Suprapubic skin (tissue), 4 donors: ENCODE measurements around the gene C14orf93. TPM values are rescaled to one million over a fixed set of nuclear protein-coding genes. Genes with fewer than 3 reads are reported as not detected.

Experiments
- DNase-seq, 2 donors: peaks; one replicate each; pipeline ENCODE4 v3.0.0-alpha.2; 2019; ENCODE audit warnings: low spot score in 2 of 2
- H3K27ac ChIP-seq: fragments of 200-600 bp; sonication (generic); one replicate; pipeline ENCODE4 v1.5.1; 2019
- H3K27me3 ChIP-seq: fragments of 200-600 bp; sonication (generic); one replicate; pipeline ENCODE4 v1.5.1; 2019
- H3K36me3 ChIP-seq: fragments of 200-600 bp; sonication (generic); one replicate; pipeline ENCODE4 v1.5.1; 2019
- H3K4me1 ChIP-seq: fragments of 200-600 bp; sonication (generic); one replicate; pipeline ENCODE4 v1.5.1; 2019
- H3K4me3 ChIP-seq: fragments of 200-600 bp; sonication (generic); one replicate; pipeline ENCODE4 v1.5.1; 2019; ENCODE audit warnings: mild to moderate bottlenecking
- H3K9me3 ChIP-seq: fragments of 200-600 bp; sonication (generic); one replicate; pipeline ENCODE4 v1.5.1; 2019
- CTCF ChIP-seq, 2 donors: fragments of 200-600 bp in 1 of 2; fragments of 450-650 bp in 1 of 2; sonication (generic) in 1 of 2; IDR thresholded peaks; one replicate each; pipeline ENCODE4 v1.5.1; 2016 to 2019; ENCODE audit warnings: antibody characterized with exemption in 2 of 2, mild to moderate bottlenecking in 1 of 2, moderate library complexity in 1 of 2
- EP300 ChIP-seq: sonication (generic); formaldehyde crosslinking; IDR thresholded peaks from one replicate; pipeline ENCODE4 v1.6.1; 2017; ENCODE audit warnings: antibody characterized with exemption
- POLR2A ChIP-seq, 2 donors: fragments of 450-650 bp; IDR thresholded peaks; one replicate each; pipeline ENCODE4 v1.6.1; 2017; ENCODE audit warnings: antibody characterized with exemption in 2 of 2, mild to moderate bottlenecking in 2 of 2, moderate library complexity in 2 of 2
- POLR2AphosphoS5 ChIP-seq, 3 donors: sonication (generic); formaldehyde crosslinking; IDR thresholded peaks; one replicate each; pipeline ENCODE4 v1.6.1; 2017; ENCODE audit warnings: antibody characterized with exemption in 3 of 3
- WGBS: methylation state at CpG from one replicate; pipeline ENCODE4 v1.1.5; 2018; 5-methylcytosine and 5-hydroxymethylcytosine counted together
- total RNA-seq, 4 donors: library from RNA; depleted of rRNA; stranded (reverse); fragments of >200 nt; gene quantifications; one replicate each; pipeline ENCODE4 v1.1.0, GENCODE V29; 2016

Gene C14orf93
- total RNA-seq, 4 donors from 2014 or later = 19.1 to 32.9 (median 24.3) TPM

DNA sequence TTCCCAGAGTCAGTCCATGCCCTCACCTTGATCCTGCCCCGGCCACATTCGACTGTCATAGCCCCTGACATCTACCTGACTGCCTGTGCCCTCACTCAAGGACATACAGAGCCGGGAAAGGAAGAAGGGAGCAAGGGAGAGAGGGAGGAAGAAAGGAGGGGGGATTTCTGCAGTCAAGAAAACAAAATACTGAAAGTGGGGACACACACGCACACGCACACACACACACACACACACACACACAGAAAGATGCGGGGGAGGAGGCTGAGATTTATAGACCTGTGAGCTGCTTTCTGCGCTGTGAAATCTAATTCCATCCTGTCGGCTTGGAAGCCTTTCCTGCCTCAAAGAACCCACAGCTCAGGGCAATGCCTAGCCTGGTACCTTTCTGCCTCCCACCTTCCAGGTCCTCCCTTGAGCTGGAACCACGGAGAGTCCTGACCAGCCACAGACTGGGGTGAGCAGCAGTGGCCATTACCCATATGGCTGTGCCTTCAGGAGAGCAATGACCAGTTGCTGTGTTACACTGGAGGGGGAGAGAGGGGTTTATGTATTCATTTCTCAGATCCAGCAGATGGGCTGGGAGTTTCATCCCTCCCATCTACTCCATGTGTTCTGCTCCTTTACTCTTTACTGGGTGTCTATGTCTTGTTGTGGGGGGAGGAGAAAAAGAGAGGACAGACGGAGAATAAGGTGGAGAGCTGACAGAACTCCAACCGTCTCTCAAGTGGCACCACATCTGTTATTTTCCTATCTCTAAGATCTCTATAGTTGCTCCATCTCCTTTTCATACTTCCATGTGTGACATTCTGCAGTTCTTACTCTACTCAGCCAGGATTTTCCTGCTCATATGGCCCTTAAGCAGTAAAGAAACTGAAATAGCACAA is 12.9 kb downstream of the C14orf93 start:
- 79% methylated on average over 11 of the region's 11 CpGs for WGBS
- no peak overlapping the region for H3K4me3 ChIP-seq
- peaks cover 13% of the 10 kb centered on the region for H3K36me3 ChIP-seq
- H3K27ac ChIP-seq = no peak overlapping the region
- no peak for DNase-seq
- H3K4me1 ChIP-seq = peaks cover 5% of the 10 kb centered on the region
- H3K9me3 ChIP-seq = no peaks in the 10 kb centered on the region
- TF ChIP-seq POLR2A (IDR thresholded peaks at IDR 0.05) = no peak
- no peak for TF ChIP-seq POLR2AphosphoS5 (IDR thresholded peaks at IDR 0.05)
- TF ChIP-seq CTCF (IDR thresholded peaks at IDR 0.05) = no peak
- no peak for TF ChIP-seq EP300
- no peaks in the 10 kb centered on the region for H3K27me3 ChIP-seq

GRCh38 chr14:22995889-22996625 is 13.9 kb downstream of the C14orf93 start:
- TF ChIP-seq POLR2AphosphoS5 (IDR thresholded peaks at IDR 0.05) (no peak), EP300 (no peak), CTCF (IDR thresholded peaks at IDR 0.05) (no peak), POLR2A (IDR thresholded peaks at IDR 0.05) (no peak)
- no peaks in the 10 kb centered on the region for H3K27me3 ChIP-seq
- WGBS = 88% methylated on average over 7 of the region's 9 CpGs
- DNase-seq = no peak
- H3K9me3 ChIP-seq = no peaks in the 10 kb centered on the region
- no peak overlapping the region for H3K4me3 ChIP-seq
- H3K36me3 ChIP-seq = peaks cover 19% of the 10 kb centered on the region
- H3K27ac ChIP-seq = no peak overlapping the region
- peaks cover 5% of the 10 kb centered on the region for H3K4me1 ChIP-seq

DNA sequence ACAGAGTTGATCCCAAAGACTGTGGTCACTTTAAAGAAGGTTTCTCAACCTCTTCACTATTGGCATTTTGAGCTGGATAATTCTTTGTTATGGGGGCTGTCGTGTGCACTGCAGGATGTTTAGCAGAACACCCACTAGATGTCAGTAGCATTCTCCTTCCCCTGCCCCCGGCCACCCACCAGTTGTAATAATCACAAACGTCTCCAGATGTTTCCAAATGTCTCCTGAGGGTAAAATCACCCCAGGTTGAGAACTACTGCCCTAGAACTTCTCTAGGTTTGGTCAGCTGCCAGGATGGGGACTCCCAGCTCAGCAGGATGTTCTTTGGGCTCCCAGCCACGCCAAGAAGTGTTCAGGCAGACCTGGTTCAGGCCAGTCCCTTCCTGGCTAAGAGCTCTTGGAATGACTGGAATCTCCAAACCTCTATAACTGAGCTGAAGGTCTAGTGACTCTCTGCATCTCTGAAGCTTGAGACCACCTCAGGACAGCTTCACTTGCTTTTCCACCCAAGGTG is 15.1 kb downstream of the C14orf93 start:
- Histone ChIP-seq H3K36me3 (peaks cover 26% of the 10 kb centered on the region), H3K9me3 (no peaks in the 10 kb centered on the region), H3K4me1 (peaks cover 5% of the 10 kb centered on the region), H3K27ac (no peak overlapping the region), H3K27me3 (no peaks in the 10 kb centered on the region), H3K4me3 (no peak overlapping the region)
- peak; percentile 4 to 24 for TF ChIP-seq CTCF (IDR thresholded peaks at IDR 0.05)
- no peak for TF ChIP-seq EP300
- WGBS = 27% methylated on average over 4 of the region's 4 CpGs
- DNase-seq = no peak

- peaks cover 25% of the 10 kb centered on the region for H3K36me3 ChIP-seq
- no peaks in the 10 kb centered on the region for H3K9me3 ChIP-seq
- DNase-seq = no peak
- TF ChIP-seq POLR2A (IDR thresholded peaks at IDR 0.05) = no peak
- TF ChIP-seq CTCF (IDR thresholded peaks at IDR 0.05) = no peak
- H3K27me3 ChIP-seq = no peaks in the 10 kb centered on the region
- H3K27ac ChIP-seq = no peak overlapping the region
- peaks cover 5% of the 10 kb centered on the region for H3K4me1 ChIP-seq
- H3K4me3 ChIP-seq = no peak overlapping the region
Observed at GRCh38 chr14:22993517-22993916, 16.4 kb downstream of the C14orf93 start.

GRCh38 chr14:22991852-22992251 is 18.1 kb downstream of the C14orf93 start:
- no peaks in the 10 kb centered on the region for H3K27me3 ChIP-seq
- H3K27ac ChIP-seq = no peak overlapping the region
- DNase-seq = peak in 1 of 2 donors; percentile 34
- H3K36me3 ChIP-seq = peaks cover 27% of the 10 kb centered on the region
- H3K4me3 ChIP-seq = no peak overlapping the region
- H3K4me1 ChIP-seq = peaks cover 5% of the 10 kb centered on the region
- 94% methylated on average over 8 of the region's 8 CpGs for WGBS
- no peaks in the 10 kb centered on the region for H3K9me3 ChIP-seq
- no peak for TF ChIP-seq CTCF (IDR thresholded peaks at IDR 0.05)
- no peak for TF ChIP-seq POLR2AphosphoS5 (IDR thresholded peaks at IDR 0.05)
- no peak for TF ChIP-seq EP300
- no peak for TF ChIP-seq POLR2A (IDR thresholded peaks at IDR 0.05)
